GM19324 (cell line): ENCODE results near the gene FAM90A1.
A peak's percentile ranks its signal among the peaks of the same experiment; 100 is the strongest.
"Not testable (repeated sequence)": the region's sequence is repeated elsewhere in the genome, so short reads cannot be mapped to it uniquely, and the experiment has no call there.

Source experiments
- ATAC-seq: cut with Tn5 transposase; IDR thresholded peaks from one replicate; pipeline ENCODE4 v1.9.1; 2021; ENCODE audit warnings: mild to moderate bottlenecking, moderate library complexity; ENCODE audit not compliant: unreplicated experiment, low FRiP score

Gene FAM90A1, protein sequence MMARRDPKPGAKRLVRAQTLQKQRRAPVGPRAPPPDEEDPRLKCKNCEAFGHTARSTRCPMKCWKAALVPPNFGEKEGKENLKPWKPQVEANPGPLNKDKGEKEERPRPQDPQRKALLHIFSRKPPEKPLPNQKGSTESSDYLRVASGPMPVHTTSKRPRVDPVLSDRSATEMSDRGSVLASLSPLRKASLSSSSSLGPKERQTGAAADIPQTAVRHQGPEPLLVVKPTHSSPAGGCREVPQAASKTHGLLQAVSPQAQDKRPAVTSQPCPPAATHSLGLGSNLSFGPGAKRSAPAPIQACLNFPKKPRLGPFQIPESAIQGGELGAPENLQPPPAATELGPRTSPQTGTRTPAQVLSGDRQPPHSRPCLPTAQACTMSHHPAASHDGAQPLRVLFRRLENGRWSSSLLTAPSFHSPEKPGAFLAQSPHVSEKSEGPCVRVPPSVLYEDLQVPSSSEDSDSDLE

DNA sequence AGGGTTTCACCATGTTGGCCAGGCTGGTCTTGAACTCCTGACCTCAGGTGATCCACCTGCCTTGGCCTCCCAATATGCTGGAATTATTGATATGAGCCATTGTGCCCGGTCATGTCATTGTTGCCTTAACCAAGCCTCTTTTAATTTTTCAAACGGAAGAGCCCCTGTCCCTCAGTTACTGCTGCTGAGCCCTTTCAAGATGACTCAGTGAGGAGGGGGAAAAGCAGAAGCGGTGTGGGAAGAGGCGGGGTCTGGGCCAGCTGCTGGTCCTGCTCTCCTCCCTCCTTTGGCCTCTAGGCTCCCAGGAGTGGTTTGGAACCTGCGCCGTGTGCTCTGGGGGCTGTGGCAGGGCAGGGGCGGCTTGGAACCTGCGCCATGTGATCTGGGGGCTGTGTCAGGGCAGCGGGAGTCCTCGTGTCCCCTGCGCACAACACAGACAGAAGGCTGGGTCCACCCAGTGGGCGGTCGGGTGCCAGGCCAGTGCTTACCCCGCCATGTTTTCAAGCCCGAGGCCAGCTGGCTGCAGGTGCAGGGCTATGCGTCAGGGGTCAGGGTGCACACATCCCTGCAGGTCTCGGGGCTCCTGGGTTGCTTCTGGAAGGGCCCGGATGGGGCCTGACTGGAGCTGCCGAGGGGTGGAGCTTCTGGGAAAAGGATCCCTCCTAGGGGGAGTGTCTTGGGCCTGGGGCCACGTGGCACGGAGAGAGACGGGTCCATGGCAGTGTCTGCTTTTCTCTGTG is at the start of gene FAM90A1:
Gene FAM90A1, minus strand, starts transcription at position 627 of the 740 bp plus-strand sequence. CDS start 2,786 bp downstream, outside the sequence.
- not testable (repeated sequence) for ATAC-seq

DNA sequence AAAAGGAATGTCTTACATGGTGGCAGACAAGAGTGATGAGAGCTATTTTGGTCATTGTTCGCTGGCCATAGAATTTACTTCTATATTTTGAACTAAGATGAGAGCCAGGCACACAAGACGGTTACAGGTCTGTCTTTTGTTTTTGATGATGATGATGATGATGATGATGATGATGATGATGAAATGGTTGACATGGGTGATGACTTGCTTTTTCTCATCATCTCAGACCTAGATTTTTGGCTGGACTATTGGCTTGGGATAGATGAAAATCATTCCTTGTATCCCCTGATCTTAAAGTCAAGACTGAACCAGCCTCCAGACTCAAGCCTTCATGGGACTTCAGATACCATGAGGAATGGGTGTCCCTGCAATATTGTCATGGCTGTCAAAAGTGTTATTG is 49.0 kb upstream of the FAM90A1 start:
- ATAC-seq: not testable (repeated sequence)

DNA sequence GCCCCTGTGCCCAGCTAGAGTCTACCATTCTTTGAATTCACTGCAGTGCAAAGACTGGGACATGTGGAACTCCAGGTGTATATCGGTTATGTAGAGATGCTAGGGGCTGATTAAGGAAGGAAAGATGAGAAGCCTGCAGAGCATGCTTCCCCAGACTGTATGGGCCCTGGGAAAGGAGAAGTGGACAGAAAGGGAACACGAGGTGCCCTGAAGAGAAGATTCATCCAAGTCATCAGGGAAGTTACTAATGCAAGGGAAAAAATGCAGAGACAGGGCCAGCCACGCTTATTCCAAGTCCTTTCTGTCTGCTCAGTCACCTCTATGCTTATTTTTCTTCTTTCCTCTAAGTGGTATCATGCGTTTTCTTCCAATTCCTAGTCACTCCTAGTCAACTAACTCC is 39.3 kb upstream of the FAM90A1 start:
- ATAC-seq: not testable (repeated sequence)

DNA sequence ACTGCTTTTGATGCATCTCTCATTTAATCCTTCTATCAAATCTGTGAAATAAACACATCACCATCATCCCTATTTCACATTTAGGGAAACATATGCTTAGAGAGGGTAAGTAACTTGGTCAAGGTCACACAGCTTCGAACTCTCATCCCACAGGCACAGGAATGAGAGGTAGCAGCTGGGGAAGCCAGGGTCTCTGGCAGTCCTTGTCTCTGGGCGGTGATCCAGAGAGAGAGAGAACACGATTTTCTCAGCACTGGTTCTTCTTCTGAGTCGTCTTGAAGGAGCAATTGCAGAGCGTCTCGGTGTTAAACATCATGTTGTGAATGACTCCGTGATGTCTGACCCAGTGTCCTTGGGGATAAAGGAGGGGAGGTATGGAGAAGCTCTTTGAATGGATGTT is 36.8 kb upstream of the FAM90A1 start:
- ATAC-seq: not testable (repeated sequence)

DNA sequence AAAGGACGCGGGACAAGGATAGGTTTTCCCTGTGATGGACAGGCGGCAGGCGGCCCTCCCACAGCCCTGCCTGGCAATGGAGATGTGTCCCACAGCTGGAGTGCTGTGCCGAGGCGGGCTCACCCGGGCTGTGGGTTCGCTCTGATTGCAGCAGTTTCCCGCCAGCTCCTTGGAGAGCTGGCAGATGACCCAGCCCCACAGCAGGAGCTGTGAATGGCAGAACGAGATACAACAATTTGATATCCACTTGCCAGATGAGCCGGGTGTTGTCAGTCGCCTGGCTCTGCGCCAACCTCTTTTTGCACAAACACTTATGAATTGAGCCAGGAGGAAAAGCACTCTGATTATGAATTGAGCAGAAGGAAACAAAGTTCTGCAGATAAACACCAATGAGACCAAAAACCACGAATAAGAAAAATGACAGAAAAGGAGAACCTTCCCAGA is 33.7 kb upstream of the FAM90A1 start:
- not testable (repeated sequence) for ATAC-seq

DNA sequence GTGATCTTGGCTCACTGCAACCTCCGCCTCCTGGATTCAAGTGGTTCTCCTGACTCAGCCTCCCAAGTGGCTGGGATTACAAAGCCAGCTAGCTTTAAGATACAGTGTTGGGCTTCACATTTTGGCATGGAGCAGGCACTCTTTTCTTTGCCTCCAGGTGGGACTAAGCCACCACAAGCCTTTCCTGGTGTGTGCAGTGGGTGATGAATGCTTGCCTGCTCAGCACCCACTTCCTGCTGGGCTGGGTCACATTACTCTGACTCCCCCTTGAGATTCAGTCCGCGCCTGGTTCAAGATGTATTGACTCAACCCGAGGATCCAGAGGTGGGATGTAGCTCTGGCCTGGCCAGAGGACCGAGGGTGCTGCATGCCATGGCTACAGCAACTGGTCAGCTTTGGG is 28.9 kb upstream of the FAM90A1 start:
- not testable (repeated sequence) for ATAC-seq

DNA sequence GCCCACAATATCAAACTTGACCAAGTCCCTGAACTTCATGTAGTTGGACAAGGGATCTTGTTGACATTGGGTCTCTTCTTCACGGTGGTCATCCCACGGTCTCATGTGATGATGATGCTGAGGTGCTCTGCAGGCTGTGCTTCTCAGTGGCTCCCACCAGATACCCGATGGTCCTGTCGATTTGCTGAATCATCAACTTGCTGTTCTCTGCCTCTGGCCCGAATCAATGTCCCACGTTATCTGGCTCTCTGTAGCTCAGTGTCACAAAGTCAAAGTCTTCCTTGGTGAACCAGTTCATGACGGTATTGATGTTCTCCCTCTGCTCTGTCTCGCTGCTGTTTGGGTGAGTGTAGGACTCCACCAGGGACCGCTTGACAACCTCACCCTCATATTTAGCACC is 27.3 kb upstream of the FAM90A1 start:
- not testable (repeated sequence) for ATAC-seq

DNA sequence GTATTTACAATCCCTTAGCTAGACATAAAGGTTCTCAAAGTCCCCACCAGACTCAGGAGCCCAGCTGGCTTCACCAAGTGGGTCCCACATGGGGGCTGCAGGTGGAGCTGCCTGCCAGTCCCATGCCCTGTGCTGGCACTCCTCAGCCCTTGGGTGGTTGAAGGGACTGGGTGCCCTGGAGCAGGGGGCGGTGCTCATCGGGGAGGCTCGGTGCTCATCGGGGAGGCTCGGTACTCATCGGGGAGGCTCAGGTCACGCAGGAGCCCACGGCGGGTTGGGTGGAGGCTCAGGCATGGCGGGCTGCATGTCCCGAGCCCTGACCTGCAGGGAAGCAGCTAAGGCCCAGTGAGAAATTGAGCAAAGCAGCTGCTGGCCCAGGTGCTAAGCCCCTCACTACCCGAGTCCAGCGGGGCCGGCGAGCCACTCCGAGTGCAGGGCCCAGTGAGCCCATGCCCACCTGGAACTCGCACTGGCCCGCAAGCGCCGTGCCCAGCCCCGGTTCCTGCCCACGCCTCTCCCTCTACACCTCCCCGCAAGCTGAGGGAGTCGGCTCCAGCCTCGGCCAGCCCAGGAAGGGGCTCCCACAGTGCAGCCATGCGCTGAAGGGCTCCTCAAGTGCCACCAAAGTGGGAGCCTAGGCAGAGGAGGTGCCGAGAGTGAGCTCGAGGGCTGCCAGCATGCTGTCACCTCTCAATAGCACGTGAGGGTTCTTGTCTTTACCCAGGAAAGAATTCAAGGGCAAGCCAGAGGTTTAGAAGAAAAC is 24.8 kb upstream of the FAM90A1 start:
- ATAC-seq: not testable (repeated sequence)

DNA sequence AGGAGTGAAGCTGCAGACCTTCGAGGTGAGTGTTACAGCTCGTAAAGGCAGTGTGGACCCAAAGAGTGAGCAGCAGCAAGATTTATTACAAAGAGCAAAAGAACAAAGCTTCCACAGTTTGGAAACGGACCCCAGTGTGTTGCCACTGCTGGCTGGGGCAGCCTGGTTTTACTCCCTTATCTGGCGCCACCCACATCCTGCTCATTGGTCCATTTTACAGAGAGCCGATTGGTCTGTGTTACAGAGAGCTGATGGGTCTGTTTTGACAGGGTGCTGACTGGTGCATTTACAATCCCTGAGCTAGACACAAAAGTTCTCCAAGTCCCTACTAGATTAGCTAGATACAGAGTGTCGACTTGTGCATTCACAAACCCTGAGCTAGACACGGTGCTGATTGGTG is 24.2 kb upstream of the FAM90A1 start:
- ATAC-seq: not testable (repeated sequence)

DNA sequence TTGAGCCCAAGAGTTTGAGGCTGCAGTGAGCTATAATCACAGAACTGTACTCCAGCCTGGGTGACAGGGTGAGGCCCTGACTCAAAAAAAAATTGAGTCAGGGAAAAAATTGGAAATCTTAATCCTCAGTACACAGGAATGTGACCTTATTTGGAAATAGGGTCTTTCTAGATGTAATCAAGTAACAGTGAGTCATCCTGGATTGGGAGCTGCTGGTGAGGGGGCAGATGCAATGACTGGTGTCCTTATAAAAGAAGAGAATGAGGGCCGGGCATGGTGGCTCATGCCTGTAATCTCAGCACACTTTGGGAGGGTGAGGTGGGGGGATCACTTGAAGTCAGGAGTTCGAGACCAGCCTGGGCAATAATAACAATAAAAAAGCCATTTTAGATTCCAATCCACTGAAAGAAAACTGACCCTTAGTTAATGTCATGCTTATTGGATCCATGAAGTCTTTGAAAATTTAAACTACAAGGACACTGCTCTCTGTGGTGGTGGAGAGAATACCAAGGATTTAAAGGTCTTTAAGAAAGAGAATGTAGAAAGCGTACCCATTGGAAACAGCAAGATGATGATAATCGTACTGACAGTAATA is 19.6 kb upstream of the FAM90A1 start:
- ATAC-seq: not testable (repeated sequence)

DNA sequence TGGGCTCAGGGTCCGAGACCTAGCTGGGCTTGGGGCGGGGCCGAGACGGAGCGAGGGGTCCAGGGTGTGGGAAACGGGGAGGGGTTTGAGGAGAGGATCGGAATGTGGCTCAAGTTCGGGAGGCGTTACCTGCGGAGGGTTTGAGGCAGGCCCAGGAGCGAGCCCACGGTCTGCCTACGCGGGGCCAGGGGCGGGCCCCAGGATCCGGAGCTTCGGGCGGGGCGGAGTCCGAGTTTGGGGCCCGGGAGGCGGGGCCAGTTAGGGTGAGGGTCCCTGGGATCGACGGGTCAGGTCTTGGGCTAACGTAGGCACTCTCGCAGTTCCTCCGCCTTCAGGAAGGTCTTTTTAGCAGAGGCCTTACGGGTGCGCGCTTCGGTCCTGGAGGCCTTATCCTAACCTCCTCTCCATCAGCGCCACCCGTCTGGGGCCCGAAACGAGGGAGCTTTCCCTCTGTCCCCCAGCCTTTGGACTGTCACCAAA is 16.3 kb upstream of the FAM90A1 start:
- ATAC-seq: not testable (repeated sequence)

DNA sequence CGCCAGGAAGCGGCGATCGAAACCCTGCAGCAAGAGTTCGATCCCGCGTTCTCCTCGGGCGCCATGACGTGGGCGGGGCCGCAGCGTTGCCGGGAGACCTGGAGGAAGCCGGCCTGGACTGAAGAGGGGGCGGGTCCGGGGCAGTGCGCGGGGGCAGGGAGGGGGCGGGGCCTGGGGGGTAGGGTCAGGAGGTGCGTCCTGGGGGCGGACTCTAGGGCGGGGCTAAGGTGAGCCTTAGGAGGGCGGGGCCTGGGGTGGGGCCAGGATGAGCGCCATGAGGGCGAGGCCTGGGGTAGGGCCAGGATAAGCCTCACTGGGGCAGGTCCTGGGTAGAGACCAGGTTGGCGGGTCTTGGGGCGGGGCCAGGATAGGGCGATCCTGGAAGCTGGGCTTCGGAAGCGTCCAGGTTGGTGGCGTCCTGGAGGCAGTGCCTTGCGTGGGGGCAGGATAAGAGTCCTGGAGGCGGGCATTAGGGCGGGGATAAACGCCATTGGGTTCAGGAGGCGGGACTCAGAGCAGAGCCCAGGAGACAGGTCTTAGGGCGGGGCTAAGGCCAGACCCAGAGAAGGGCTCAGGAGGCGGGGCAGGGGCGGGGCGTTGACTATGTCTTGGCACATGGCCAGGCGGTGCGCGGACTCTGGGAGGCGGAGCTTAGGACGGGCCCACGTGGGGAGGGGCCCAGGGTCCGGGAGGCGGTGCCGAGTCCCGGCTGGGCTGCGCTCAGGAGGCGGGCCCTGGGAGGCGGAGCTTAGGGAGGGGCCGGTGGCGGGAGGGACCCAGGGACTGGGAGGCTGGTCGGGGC is 15.7 kb upstream of the FAM90A1 start:
- peak; percentile 76 for ATAC-seq

DNA sequence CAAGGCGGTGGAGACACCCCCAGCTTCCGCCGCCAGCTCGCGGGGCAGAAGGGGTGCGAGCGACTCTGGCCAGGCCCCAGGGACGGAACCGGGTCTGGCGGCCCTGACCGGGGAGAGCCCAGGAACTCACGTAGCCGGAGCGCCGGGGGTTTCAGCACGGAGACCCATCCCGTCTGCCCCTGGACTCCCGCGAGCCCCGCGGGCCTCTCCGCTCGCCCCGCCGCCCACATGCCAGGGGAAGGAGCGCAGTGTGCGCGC is 15.1 kb upstream of the FAM90A1 start:
- ATAC-seq: not testable (repeated sequence)

DNA sequence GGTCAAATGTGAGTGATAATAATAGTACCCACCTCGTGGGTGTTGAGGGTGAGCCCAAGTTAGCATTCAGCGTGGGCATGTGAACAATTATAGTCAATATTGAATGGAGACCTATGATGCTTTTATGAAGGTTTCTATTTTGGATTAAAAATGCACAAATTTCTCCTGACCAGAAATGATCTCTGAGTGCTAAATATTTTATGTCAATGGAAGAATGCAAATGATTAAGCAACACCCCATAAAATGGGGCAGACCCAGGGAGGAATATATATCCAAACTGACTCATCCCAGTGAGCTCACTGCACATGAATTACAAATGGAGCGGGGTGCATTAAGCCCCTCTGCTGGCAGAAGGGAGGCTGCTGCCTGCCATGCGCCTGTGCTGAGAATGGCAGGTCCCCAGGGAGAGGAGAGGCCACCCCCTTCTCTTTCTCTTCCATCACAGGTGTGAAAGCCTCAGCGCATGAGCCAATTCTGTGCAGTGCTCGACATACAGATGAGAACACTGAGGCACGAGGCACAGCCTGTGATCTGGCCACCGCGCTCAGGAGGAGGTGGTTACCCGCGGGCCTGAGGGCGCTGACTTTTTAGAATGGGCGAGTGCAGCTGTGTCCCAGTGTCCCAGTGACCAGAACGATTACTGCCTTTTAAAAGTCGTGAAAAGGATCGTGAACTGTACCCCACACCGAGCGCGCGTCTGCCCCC is 14.7 kb upstream of the FAM90A1 start:
- not testable (repeated sequence) for ATAC-seq

DNA sequence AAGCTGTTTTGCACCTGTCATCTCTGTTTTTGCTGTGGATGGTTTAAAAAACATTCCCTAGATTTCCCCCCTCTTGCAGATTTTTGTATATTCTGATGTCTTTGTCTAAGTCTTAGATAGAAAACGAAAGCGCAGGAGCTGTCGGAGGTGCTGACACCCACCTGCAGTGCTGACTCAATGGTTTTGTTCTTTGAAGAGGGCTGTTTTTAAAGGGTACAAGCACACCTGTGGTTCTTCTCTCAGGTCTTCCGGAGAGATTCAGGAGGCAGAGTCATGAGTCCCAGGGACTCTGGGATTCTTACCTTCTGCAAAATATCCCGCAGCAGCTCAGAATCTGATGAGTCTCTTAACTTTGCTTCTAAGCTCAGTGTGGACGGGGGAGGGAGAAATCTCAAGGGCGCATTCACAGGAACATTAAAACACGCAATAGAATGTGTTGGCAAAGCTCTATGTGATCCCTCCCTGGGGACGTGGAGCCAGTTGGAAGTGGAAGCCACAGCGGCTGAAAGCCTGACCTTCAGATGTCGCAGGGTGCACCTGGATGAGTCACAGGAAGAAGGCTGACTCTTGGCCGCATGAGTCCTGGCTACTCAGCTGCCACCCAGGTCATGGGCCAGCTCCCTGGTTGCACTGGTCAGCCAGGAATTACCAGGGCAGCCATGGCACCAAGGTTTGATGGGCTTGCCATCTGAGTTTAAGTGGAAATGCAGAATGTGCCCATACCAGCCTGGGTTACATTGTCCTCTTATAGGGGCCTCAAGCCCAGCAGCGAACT is 13.1 kb upstream of the FAM90A1 start:
- not testable (repeated sequence) for ATAC-seq

DNA sequence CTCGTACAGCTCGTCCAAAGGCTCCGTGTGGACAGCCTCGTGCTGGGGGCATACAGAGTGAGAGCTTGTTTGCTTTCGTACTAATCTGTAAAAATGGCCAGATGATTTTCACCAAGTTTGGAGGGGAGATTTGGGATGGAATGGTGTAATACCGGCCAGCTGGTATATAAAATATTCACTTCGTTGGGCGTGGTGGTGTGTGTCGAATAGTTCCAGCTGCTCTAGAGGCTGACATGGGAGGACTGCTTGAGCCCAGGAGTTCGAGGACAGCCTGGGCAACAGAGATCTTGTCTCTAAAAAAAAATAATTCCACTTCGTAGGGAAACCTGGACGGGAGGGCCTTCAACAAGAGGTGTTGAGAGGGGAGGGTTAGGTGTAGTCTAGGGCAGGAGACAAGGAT is 9.6 kb upstream of the FAM90A1 start:
- ATAC-seq: not testable (repeated sequence)

DNA sequence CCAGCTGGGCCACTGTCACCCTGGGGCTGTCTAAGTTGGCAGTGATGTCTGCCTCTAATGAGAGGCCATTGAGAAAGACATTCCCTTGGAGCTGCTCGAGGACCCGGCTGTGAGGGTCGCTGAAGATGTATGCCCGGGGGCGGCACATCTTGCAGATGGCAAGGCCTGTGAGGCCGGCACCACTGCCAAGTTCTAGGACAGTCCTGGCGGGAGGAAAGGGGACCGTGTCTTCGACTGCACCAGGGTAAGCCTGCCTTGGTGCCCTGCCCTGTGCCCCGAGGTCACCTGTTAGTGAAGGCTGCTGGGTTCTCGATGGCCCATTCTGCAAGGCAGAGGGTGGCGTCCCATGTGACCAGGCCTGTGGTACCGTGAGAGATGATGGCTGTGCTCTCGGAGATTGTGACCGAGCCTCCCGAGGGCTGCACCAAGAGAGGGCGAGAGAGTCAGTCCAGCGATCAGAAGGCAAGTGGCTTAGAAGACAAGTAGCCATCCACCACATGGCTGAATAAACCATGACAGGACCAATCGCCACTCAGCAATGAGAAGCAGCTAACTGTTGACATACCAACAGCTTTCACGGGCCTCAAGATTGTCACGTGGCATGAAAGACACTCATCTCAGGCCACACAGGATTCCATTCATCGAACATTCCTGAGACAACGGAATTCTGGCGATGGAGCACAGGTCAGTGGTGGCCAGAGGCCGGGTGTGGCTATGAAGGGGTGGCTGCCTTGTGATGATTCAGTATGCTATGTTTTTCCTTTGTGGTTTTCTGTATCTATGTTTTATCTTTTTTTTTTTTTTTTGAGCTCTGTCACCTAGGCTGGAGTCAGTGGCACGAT is 8.1 kb upstream of the FAM90A1 start:
- not testable (repeated sequence) for ATAC-seq
